K562 (cell line): ENCODE results near the gene SPAG16. TPM values are rescaled to one million over a fixed set of nuclear protein-coding genes. Genes with fewer than 3 reads are reported as not detected.

Experiments
- ATAC-seq: fragments of 200-7000 bp; cut with Tn5 transposase; 3 replicates; pipeline ENCODE4 v1.9.1; 2020; ENCODE audit warnings: moderate library complexity
- BruUV-seq: library from RNA; stranded (reverse); fragments of 400-500 nt; replicated peaks from 2 replicates; lab custom pipeline; 2021; lab: Mats Ljungman, UMichigan
- CTCF ChIA-PET: fragments of 300-600 bp; formaldehyde crosslinking; extraction: SDS; loops from one replicate; lab custom pipeline; 2021; ENCODE audit warnings: low intra/inter-chr PET ratio; lab: Yijun Ruan, JAX
- POLR2A ChIA-PET: fragments of 300-600, 350-650 bp; sonication (Branson Sonifier 250); formaldehyde crosslinking; extraction: SDS; loops from one replicate; lab custom pipeline; 2021; ENCODE audit warnings: antibody characterized with exemption, inconsistent platforms; lab: Yijun Ruan, JAX
- DNase-seq, 4 experiments: peaks; one replicate each; pipeline versions ENCODE4 v3.0.0 to v3.0.0-alpha.2; 2011 to 2018; ENCODE audit warnings: low spot score in 3 of 4, mixed read lengths in 3 of 4; ENCODE audit errors: extremely low read depth in 1 of 4
- FAIRE-seq: peaks from 2 replicates; lab custom pipeline; 2011; peaks lifted over from hg19 to GRCh38; lab: Jason Lieb, UNC
- H2AFZ ChIP-seq: 2 replicates; pipeline ENCODE4 v1.6.0; 2011; ENCODE audit warnings: low read depth, low read length, control low read depth, inconsistent platforms
- H3K27ac ChIP-seq: fragments of 200-600 bp; 3 replicates; pipeline ENCODE4 v1.8.0; 2011; ENCODE audit warnings: low read depth, mild to moderate bottlenecking, control low read depth, inconsistent platforms, low read length, moderate library complexity, mixed read lengths; ENCODE audit errors: extremely low read depth
- H3K27me3 ChIP-seq, 2 experiments: fragments of 300-600 bp in 1 of 2; 2 replicates in 1 of 2; 3 replicates in 1 of 2; pipeline versions ENCODE4 v1.6.0 to v1.8.0; 2011; ENCODE audit warnings: inconsistent platforms in 2 of 2, low read length in 2 of 2, mild to moderate bottlenecking in 1 of 2, mixed read lengths in 1 of 2, moderate library complexity in 1 of 2; ENCODE audit not compliant: control insufficient read depth in 2 of 2, insufficient read depth in 2 of 2
- H3K36me3 ChIP-seq: fragments of 300-600 bp; 3 replicates; pipeline ENCODE4 v1.8.0; 2011; ENCODE audit warnings: mild to moderate bottlenecking, low read length, inconsistent platforms; ENCODE audit not compliant: control insufficient read depth, insufficient read depth
- H3K4me1 ChIP-seq, 2 experiments: fragments of 200-600 bp in 1 of 2; replicated peaks in 1 of 2; 2 replicates in 1 of 2; 3 replicates in 1 of 2; pipeline versions ENCODE4 v1.5.1 to v1.8.0; 2011; ENCODE audit warnings: inconsistent platforms in 2 of 2, low read length in 2 of 2, mild to moderate bottlenecking in 1 of 2, mixed read lengths in 1 of 2, moderate library complexity in 1 of 2; ENCODE audit not compliant: control insufficient read depth in 2 of 2, insufficient read depth in 2 of 2
- H3K4me2 ChIP-seq: 2 replicates; pipeline ENCODE4 v1.6.1; 2011; ENCODE audit warnings: low read length, control low read depth, inconsistent platforms, mixed read lengths; ENCODE audit not compliant: insufficient read depth
- H3K4me3 ChIP-seq: fragments of 200-600 bp; sonication (generic), shearing (Covaris generic); 2 replicates; pipeline ENCODE4 v1.5.1; 2016; ENCODE audit warnings: control low read depth, inconsistent platforms
- H3K79me2 ChIP-seq: fragments of 200-600 bp; 3 replicates; pipeline ENCODE4 v1.8.0; 2011; ENCODE audit warnings: low read length, inconsistent platforms; ENCODE audit not compliant: control insufficient read depth, insufficient read depth
- H3K9ac ChIP-seq, 2 experiments: 2 replicates each; pipeline versions ENCODE4 v1.6.0 to v1.6.1; 2011; ENCODE audit warnings: low read depth in 2 of 2, low read length in 2 of 2, control low read depth in 1 of 2, inconsistent platforms in 1 of 2, mild to moderate bottlenecking in 1 of 2, mixed read lengths in 1 of 2; ENCODE audit not compliant: insufficient read depth in 1 of 2
- H3K9me1 ChIP-seq: one replicate; pipeline ENCODE4 v1.6.0; 2011; ENCODE audit warnings: inconsistent platforms, mild to moderate bottlenecking, low read length, moderate library complexity; ENCODE audit not compliant: control insufficient read depth, insufficient read depth
- H3K9me3 ChIP-seq: replicated peaks from 2 replicates; pipeline ENCODE4 v1.5.1; 2011; ENCODE audit warnings: low read depth, low read length, inconsistent platforms; ENCODE audit not compliant: control insufficient read depth, insufficient read depth
- H4K20me1 ChIP-seq: replicated peaks from 2 replicates; pipeline ENCODE4 v1.6.1; 2011; ENCODE audit warnings: low read length, inconsistent platforms, mixed read lengths; ENCODE audit not compliant: control insufficient read depth, insufficient read depth
- AFF4 ChIP-seq: sonication (generic); formaldehyde crosslinking; IDR thresholded peaks from 2 replicates; pipeline ENCODE4 v1.8.0; 2023; ENCODE audit warnings: mild to moderate bottlenecking, missing genetic modification reagents
- ASH1L ChIP-seq: fragments of 450-650 bp; IDR thresholded peaks from 2 replicates; pipeline ENCODE4 v1.6.1; 2018; ENCODE audit warnings: borderline replicate concordance, mild to moderate bottlenecking, low read depth; ENCODE audit not compliant: partially characterized antibody
- BRD9 ChIP-seq: fragments of 450-650 bp; IDR thresholded peaks from 2 replicates; pipeline ENCODE4 v1.6.1; 2018; ENCODE audit warnings: low read depth; ENCODE audit not compliant: partially characterized antibody
- CEBPB ChIP-seq: fragments of 450-650 bp; IDR thresholded peaks from 2 replicates; pipeline ENCODE4 v1.6.1; 2016; ENCODE audit warnings: missing genetic modification characterization, missing compliant biosample characterization
- MTA3 ChIP-seq: fragments of 450-650 bp; formaldehyde crosslinking; IDR thresholded peaks from 2 replicates; pipeline ENCODE4 v1.6.1; 2017; ENCODE audit warnings: mild to moderate bottlenecking, borderline replicate concordance
- MXI1 ChIP-seq: IDR thresholded peaks from 2 replicates; pipeline ENCODE4 v1.6.1; 2011; ENCODE audit warnings: low read depth, mild to moderate bottlenecking, improper control_type of control experiment, low read length
- PHF8 ChIP-seq: fragments of 200-600 bp; sonication (generic); IDR thresholded peaks from 2 replicates; pipeline ENCODE4 v1.6.1; 2012; ENCODE audit warnings: mixed run types, mild to moderate bottlenecking, inconsistent platforms, low read length, moderate library complexity, borderline replicate concordance
- SMARCB1 ChIP-seq: IDR thresholded peaks from 2 replicates; pipeline ENCODE4 v1.6.1; 2011; ENCODE audit warnings: improper control_type of control experiment, low read depth; ENCODE audit not compliant: insufficient read length
- TFE3 ChIP-seq: fragments of 450-650 bp; formaldehyde crosslinking; IDR thresholded peaks from 2 replicates; pipeline ENCODE4 v1.4.0; 2020; ENCODE audit warnings: mild to moderate bottlenecking, mixed read lengths
- THRAP3 ChIP-seq: fragments of 450-650 bp; IDR thresholded peaks from 2 replicates; pipeline ENCODE4 v1.6.1; 2016; ENCODE audit warnings: mild to moderate bottlenecking, inconsistent platforms, borderline replicate concordance
- XRCC3 ChIP-seq: fragments of 450-650 bp; IDR thresholded peaks from 2 replicates; pipeline ENCODE4 v1.6.1; 2017; ENCODE audit warnings: mild to moderate bottlenecking, moderate library complexity
- ZNF184 ChIP-seq: sonication (generic); formaldehyde crosslinking; IDR thresholded peaks from 2 replicates; pipeline ENCODE4 v1.5.0; 2020; ENCODE audit warnings: missing genetic modification reagents
- whole genome bisulfite sequencing: fragments of 100-300 bp; shearing (Covaris generic); methylation state at CpG from one replicate; pipeline ENCODE4 v1.1.6; 2016; ENCODE audit warnings: low coverage, mixed read lengths; ENCODE audit not compliant: insufficient coverage; ENCODE audit errors: missing lambda C conversion rate; 5-methylcytosine and 5-hydroxymethylcytosine counted together
- in situ Hi-C: fragments of 300-500 bp; cut with MboI; formaldehyde crosslinking; loops from 4 replicates; pipeline ENCODE4 v1.15.0; 2018; ENCODE audit warnings: inconsistent platforms, mixed read lengths
- intact Hi-C: fragments of 100-400 bp; cut with micrococcal nuclease; formaldehyde crosslinking; loops from 2 replicates; pipeline ENCODE4 v1.14.2; 2022
- polyA plus RNA-seq, 8 experiments: library from polyadenylated mRNA; depleted of rRNA in 4 of 8; stranded (reverse) in 5 of 8; unstranded in 3 of 8; fragments of >200 nt; fragmentation: Nextera tagmentation in 2 of 8; fragmentation: Illumina TruSeq in 1 of 8; extraction: Ambion mirVana in 2 of 8; extraction: Trizol in 1 of 8; gene quantifications; 2 replicates each; pipeline versions ENCODE4 v1.2.1 to v1.2.3, GENCODE V29; 2011 to 2014; ENCODE audit warnings: inconsistent platforms in 1 of 8, missing spikeins in 1 of 8
- total RNA-seq, 7 experiments: library from RNA; depleted of rRNA in 6 of 7; stranded (reverse); fragments of >200 nt in 6 of 7; fragmentation: Illumina TruSeq in 2 of 7; extraction: Trizol in 2 of 7; gene quantifications; 2 replicates each; pipeline versions ENCODE4 v1.2.1 to v1.2.3, GENCODE V29; 2011 to 2021; ENCODE audit warnings: low replicate concordance in 1 of 7

Gene SPAG16
- total and polyA plus RNA-seq, 9 of the 15 experiments (the other 6 are each of a cell fraction or from before 2014, with no cell fraction given) = 0.98 to 5.9 (median 3.5) TPM

DNA sequence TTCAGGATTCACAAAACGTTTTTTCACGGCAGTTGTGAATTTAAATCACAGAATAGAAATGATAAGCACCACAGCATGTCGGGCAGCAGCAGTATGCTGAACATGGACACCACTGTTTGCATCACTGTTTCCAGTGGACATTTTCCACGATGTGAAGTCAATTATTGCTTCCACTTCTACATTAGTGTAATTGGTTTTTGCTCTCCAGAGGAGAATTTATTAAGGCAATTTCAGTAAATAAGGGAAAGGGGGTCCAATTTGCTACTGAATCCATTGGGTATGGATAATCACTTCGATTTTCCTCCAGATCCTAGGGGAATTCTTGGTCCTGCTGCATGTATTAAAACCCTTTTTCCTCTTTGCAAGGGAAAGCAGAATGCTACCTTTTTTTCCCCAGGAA lies 1096.4 kb downstream of the SPAG16 start:
- ChIA-PET POLR2A (no interaction called here), CTCF (no interaction called here)
- BruUV-seq = no TSS peak
- intact Hi-C loops = no loop called here
- no peaks in the 10 kb centered on the region for H3K9me3 ChIP-seq
- no peaks in the 10 kb centered on the region for H3K9me1 ChIP-seq
- H3K79me2 ChIP-seq = no peaks in the 10 kb centered on the region
- no peaks in the 10 kb centered on the region for H3K27me3 ChIP-seq
- H3K4me1 ChIP-seq = no peaks in the 10 kb centered on the region
- no peak overlapping the region for H3K4me3 ChIP-seq
- no peaks in the 10 kb centered on the region for H3K36me3 ChIP-seq
- 2% methylated on average over 5 of the region's 5 CpGs for WGBS
- no peak overlapping the region for H2AFZ ChIP-seq
- H4K20me1 ChIP-seq = no peaks in the 10 kb centered on the region
- no peak for TF ChIP-seq BRD9
- no peak overlapping the region for H3K27ac ChIP-seq
- no peak overlapping the region for H3K9ac ChIP-seq
- no peak overlapping the region for H3K4me2 ChIP-seq
- no peak for DNase-seq
- no peak for ATAC-seq
- in situ Hi-C loops = no loop called here
- no peak for FAIRE-seq

DNA sequence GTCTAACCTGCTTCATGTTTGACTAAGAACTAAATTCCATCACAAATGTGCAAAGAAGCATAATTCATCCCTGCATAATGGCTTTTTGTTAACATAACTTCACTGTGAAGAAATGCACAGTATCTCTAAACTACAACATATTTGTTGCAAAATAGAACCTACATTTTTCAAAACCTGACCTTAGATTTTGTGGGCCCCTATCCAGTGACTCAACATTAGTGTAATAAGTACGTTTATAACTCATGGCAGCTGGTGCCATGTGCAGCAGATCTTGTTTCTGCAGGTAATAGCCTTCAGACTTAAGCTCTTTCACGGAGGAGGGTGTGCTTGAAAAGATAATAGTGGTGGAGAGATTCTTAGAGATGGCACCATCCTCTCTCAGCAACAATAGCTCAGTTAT lies 1098.0 kb downstream of the SPAG16 start:
- H2AFZ ChIP-seq = no peak overlapping the region
- CTCF ChIA-PET = no interaction called here
- TF ChIP-seq ZNF184 (CRISPR knock-in tag) = no peak
- no peak for TF ChIP-seq ASH1L
- no peak for TF ChIP-seq MXI1
- TF ChIP-seq PHF8 = no peak
- no peak for TF ChIP-seq BRD9
- TF ChIP-seq TFE3 (CRISPR knock-in tag) = no peak
- no peak for TF ChIP-seq XRCC3
- no peak for TF ChIP-seq SMARCB1
- TF ChIP-seq AFF4 (CRISPR knock-in tag) = no peak
- TF ChIP-seq THRAP3 = no peak
- TF ChIP-seq MTA3 = no peak
- TF ChIP-seq CEBPB (tag) = no peak

More for the DNA sequence above, 1098.0 kb downstream of the SPAG16 start:
- Histone ChIP-seq H3K4me3 (no peak overlapping the region), H3K27ac (no peak overlapping the region), H3K9me3 (no peaks in the 10 kb centered on the region), H3K4me2 (no peak overlapping the region), H3K9ac (no peak overlapping the region), H3K27me3 (no peaks in the 10 kb centered on the region), H3K4me1 (no peaks in the 10 kb centered on the region), H3K9me1 (no peaks in the 10 kb centered on the region), H3K79me2 (no peaks in the 10 kb centered on the region), H3K36me3 (no peaks in the 10 kb centered on the region), H4K20me1 (no peaks in the 10 kb centered on the region)
- no peak for DNase-seq
- no peak for FAIRE-seq
- intact Hi-C loops = no loop called here
- POLR2A ChIA-PET = no interaction called here
- no peak for ATAC-seq
- no TSS peak for BruUV-seq
- in situ Hi-C loops = no loop called here
- WGBS = 3% methylated on average over 2 of the region's 2 CpGs
